Gastroesophageal sphincter (tissue), 3 donors: ENCODE measurements around the gene SMAP2.

Experiments used
- POLR2A ChIP-seq, 2 donors: fragments of 450-650 bp; IDR thresholded peaks; one replicate each; pipeline ENCODE4 v1.6.1; 2017; ENCODE audit warnings: antibody characterized with exemption in 2 of 2, mild to moderate bottlenecking in 2 of 2, moderate library complexity in 1 of 2
- POLR2AphosphoS5 ChIP-seq: sonication (generic); formaldehyde crosslinking; IDR thresholded peaks from one replicate; pipeline ENCODE4 v1.6.1; 2017; ENCODE audit warnings: antibody characterized with exemption
- TF ChIP-seq, protein P1 (sequence below), 4 experiments: fragments of 200-600 bp in 2 of 4; fragments of 450-650 bp in 2 of 4; sonication (generic) in 1 of 4; IDR thresholded peaks; one replicate each; pipeline ENCODE4 v1.5.1; 2017 to 2019; ENCODE audit warnings: antibody characterized with exemption in 4 of 4, mild to moderate bottlenecking in 2 of 4, moderate library complexity in 2 of 4

DNA sequence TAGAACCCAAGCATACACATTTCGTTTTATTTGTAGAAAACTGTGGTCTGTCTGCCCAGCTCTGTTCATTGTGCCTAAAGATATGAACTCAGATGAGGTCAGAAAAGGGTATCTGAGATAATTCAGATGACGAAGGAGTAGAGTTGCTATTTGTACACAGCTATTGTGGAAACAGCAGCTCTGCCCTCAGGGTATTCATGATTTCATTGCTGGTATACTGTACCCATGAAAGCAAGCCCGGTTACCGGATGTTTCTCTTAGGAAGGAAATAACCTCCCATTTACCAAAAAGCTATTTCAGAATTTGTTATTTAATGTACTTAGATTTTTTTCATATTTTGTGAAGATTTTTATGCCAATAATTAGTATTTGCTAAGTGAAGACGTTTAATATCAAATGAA, 37.8 kb downstream of the SMAP2 start:
- TF ChIP-seq, protein P1, sequence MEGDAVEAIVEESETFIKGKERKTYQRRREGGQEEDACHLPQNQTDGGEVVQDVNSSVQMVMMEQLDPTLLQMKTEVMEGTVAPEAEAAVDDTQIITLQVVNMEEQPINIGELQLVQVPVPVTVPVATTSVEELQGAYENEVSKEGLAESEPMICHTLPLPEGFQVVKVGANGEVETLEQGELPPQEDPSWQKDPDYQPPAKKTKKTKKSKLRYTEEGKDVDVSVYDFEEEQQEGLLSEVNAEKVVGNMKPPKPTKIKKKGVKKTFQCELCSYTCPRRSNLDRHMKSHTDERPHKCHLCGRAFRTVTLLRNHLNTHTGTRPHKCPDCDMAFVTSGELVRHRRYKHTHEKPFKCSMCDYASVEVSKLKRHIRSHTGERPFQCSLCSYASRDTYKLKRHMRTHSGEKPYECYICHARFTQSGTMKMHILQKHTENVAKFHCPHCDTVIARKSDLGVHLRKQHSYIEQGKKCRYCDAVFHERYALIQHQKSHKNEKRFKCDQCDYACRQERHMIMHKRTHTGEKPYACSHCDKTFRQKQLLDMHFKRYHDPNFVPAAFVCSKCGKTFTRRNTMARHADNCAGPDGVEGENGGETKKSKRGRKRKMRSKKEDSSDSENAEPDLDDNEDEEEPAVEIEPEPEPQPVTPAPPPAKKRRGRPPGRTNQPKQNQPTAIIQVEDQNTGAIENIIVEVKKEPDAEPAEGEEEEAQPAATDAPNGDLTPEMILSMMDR (IDR thresholded peaks at IDR 0.05): no peak
- TF ChIP-seq POLR2A (IDR thresholded peaks at IDR 0.05): no peak
- no peak for TF ChIP-seq POLR2AphosphoS5
